ENCODE data around the gene F12.
A peak's percentile ranks its signal among the peaks of the same experiment; 100 is the strongest.

F12 gene

DNA sequence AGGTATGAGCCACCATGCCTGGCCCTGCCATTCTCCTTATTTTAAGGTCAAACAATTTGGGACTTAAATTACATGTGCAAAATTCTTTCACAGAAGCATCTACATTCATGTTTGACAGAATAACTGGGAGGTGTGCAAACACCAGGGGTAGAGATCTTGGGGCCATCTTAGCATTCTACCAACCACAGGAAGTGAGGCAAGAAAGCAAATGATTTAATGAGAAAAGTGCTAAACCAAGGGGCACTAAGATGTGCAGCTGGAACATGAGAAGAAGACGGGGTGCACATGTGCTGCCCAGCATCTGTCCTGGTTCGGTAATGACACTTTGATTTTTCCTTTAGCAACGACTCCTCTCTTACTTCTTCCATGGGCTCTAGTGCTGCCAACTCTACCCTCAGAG is 1.2 kb upstream of the F12 start:
- no peak for DNase-seq

DNA sequence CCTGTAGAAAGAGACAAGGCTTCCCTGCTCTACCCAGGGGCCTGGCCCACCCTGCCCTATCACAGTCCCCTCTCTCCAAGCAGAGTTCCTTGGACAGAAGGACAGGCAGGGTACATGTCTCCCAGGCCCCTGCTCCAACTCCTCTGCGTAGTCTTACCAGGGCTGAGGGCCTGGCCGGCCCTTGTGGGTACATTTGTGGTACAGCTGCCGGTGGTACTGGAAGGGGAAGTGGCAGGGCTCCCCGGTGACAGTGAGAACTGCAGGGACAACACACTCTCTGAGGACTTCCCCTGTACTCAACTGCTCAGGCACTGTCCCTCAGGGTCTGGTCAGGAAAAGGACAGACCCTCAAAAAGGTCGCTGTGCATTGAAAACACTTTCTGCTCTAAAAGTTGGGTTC is 3.6 kb downstream of the F12 start:
- DNase-seq, result peak; percentile 63

DNA sequence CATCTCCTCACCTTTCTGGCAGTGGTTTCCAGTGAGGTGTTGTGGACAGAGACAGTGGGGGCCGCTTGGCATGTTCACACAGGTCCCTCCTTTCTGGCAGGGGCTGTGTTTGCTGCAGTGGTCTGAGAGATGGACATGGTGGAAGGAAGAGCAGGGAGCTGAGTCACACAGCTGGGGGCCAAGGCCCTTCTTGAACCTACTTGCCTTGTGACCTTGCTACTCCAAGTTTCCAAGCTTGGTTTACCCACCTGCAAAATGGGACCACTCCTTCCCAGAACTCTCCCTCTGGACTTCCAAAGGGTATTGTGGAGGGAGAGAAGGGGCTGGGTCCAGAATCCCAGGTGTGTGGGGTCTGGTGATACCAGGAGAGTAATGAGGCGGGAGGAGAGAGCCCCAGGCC is 4.1 kb downstream of the F12 start:
- DNase-seq, result no peak

DNA sequence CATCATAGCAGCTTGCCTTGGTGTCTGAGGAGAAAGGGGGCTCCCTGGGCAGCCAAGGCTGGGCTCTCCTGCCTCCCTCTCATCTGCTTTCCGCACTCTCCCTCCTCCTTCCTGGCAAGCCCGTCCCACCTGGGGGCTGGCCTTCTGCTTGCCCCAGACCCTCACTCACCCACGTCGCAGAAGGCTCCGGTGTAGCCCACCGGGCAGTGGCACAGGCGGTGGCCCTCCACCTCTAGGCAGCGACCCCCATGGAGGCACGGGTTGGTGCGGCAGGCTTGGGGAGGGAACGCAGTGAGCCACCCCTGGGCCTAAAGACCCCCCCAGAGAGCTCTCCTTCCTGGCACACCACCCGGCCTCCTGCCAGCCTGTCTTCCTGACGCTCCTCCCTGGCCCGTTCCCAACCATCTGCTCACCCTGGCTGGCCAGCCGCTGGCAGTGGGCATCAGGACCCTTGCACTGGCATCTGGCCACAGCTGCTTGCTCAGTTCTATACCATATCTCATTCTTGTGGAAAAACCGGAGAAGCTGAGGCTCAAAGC is 4.7 kb downstream of the F12 start:
- no peak for DNase-seq

DNA sequence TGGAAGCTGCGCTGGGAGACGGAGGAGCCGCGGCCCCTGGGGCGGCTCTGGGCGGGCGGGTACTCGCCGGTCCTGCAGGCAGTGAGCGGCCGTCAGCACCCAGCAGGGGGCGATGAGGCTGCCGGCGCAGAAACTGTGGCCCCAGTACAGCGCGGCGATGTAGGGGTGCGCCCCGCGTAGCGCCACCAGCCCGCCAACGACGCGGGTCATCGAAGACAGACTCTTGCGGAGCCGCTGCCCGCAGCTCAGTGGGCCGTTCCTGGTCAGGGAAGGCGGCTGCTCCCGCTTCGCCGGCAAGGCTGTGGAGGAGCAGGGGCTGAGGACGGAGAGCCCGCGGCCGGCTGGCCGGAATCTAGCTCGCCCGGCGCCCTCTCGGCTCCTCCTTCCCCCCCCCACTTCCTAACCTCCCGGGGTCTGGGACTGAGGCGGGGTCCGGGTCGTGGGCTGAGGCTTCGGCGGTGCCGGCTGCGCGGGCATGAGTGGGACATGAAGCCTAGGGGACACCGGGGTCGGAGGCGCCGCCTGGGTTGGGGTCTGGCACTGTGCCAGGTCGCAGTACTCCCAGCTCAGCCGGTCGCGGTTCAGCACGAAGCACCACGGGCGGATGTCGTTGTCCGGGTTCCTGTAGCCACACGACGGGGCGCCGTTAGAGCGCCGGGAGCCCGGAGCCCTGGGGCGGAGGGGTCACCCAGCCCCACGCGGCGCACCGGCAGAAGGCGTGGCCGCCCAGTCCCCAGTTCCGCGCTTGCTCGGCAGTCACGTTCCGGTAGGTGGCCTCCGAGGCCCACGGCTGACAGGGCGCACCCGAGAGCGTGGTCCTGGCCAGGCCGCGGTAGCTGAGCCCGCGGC is 5.3 kb downstream of the F12 start:
- DNase-seq, result peak; percentile 91

DNA sequence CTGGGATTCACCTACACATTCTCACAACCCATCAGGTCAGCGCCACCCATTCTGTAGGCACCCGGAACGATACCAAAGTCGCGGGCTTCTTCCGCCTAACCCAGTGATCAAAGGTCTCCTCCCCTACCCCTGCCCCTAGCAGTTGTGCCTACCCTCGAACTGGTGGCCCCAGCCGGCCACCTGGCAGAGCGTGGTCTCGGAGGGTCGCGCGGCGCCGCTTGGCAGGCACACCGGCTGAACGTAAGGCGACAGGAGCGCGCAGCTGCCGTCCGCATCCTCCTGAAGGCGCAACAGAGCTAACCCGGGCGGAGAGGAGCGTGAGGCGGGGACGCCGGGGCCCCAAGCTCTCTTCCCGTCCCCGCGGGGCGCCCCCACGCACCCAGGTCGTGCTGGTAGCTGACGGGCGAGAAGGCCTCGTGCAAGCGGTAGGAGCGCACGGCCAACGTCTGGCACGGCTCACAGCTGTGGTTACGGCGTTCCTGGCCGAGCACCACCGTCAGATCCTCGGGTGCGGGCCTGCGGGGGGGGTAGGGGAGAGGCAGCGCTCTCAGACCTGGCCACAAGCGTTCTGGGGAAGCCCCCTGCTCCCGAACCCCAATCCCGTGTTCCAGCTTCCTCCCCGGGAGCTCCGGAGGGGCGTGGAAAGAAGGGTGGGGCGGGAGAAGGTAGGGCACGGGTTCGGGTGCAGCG is 6.1 kb downstream of the F12 start:
- DNase-seq, result no peak

DNA sequence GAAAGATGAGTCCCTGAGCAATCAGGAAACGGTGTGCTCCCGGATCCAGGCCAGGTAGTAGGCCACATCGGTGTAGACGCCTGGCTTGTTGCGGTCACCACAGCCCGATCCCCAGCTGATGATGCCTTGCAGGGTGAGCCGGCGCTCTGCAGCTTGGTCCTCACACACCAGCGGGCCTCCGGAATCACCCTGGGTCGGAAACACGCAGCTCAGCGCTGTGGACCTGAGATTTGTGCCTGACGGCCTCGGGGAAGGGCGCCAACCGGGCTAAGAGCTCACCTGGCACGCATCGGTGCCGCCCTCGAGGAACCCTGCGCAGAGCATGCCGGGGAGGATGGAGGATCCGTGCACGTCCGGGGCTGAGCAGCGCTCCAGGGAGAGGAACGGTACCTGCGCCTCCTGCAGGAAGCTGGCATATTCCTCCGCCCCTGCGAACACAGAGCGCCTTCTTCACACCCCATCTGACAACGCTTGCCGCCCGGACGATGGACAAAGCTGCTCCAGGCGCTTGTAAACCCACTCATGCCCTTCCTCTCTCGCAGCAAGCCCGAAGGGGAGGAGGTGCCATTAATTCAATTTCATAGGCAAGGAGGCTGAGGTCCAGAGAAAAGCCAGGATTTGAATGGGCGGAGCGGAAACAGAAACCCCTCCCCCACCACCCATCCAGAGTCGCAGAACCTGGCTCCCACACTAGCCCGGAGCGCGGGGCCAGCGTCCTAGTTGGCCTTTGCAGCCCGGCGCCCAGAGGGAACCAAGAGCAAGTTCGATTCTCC is 6.9 kb downstream of the F12 start:
- DNase-seq, result peak; percentile 43

DNA sequence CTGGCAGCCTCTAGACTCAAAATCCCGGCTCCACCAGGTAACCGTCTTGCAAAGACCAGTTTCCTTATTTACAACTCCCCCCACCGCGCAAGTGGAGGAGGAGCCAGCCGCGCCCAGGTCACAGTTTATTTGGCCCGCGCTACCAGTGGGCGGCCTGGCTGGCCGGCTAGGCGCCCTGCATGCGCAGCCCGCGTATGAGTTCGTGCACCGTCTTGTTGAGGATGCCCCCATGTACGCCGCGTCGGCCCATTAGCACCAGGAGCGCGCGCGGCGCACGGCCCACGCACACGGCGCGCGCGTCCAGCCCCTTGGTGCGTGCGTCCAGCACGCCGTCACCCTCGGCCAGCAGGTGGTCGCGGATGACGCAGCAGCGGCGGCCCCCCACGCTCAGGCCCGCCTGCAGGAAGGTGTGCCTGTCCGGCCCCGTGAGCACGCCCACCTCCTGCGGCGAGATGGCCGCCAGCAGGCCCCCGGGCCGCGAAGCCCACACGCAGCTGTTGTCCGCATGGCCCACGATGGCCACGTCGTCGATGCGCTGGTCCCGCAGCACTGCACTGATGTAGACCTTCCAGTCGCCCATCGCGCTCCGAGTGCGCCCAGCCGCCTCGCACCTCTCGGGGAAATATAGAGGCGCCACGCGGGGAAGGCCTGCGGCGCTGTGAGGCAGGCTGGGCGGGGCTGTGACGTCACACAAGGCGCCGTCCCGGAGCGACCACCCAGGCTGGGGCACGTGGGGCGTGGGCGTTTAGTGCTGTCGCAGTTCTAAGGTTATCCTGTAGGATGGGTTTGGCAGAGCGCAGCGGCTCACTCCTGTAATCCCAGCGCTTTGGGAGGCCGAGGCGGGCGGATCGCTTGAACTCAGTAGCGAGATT is 9.1 kb downstream of the F12 start, which contains the start of gene PFN3:
Gene PFN3 (minus strand): TSS at position 665 of the 872 bp plus-strand sequence. CDS start 85 bp downstream, at position 580.
- no peak for DNase-seq

DNA sequence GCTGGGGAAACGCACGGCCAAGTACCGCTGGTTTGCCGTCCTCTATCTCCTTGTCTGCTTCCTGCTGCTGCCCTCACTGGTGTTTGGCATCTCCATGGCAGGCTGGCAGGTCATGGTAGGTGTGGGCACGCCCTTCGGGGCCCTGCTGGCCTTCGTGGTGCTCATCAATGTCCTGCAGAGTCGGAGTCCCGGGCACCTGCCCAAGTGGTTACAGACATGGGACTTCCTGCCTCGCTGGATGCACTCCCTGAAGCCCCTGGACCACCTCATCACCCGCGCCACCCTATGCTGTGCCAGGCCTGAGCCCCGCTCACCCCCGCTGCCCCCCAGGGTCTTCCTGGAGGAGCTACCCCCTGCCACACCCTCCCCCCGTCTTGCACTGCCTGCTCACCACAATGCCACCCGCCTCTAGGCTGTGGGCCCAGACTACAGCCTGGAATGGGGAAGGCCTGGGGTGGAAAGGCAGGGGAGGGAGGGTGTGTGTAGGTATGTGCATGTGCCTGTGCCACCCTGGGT is 11.4 kb downstream of the F12 start:
- DNase-seq, result no peak

DNA sequence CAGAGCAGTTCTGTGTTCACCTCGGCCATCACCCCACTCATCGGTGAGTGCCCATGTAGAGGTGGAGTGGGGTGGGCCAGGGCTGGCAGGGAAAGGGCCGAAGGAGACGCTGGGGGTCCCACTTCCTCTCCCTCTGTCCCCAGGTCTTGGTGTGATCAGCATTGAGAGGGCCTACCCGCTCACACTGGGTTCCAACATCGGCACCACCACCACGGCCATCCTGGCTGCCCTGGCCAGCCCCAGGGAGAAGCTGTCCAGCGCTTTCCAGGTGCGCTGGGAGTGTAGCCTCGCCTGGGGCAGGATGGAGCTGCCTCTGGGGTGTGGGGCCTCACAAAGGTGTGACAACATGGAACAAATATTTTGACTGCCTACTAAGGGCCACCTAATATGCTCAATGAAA is 12.6 kb downstream of the F12 start:
- DNase-seq, result no peak

DNA sequence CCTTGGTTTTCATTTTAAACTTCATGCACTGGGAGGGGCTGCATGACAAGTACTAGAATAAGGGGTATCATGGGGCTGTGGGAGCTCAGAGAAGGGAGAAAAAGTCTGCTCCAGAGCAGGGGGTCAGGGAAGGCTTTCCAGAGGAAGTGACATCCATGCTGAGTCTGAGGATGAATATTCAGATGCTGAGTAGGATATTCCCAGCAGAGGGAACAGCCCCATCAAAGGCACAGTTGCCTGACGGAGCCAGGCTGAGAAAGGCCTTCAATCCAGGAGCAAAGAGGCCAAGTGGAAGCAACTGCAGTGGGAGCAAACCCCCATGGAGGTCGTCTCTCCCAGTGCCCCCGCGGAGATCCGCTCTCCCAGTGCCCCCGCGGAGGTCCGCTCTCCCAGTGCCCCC is 13.3 kb downstream of the F12 start:
- no peak for DNase-seq

DNA sequence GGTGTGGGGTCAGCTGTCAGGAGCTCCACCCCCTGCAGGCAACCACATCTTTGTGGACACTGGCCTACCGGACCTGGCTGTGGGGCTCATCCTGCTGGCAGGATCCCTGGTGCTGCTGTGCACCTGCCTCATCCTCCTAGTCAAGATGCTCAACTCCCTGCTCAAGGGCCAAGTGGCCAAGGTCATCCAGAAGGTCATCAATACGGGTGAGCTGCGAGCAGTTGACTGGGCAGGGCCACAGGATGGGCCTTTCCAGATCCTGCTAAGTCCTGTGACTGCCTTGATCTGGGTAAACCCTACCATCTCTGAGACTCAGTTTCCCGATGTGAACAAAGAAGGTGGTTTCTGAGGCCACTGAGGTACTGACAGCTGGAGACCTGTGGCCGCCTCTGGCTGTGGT is 15.4 kb downstream of the F12 start:
- DNase-seq, result no peak

DNA sequence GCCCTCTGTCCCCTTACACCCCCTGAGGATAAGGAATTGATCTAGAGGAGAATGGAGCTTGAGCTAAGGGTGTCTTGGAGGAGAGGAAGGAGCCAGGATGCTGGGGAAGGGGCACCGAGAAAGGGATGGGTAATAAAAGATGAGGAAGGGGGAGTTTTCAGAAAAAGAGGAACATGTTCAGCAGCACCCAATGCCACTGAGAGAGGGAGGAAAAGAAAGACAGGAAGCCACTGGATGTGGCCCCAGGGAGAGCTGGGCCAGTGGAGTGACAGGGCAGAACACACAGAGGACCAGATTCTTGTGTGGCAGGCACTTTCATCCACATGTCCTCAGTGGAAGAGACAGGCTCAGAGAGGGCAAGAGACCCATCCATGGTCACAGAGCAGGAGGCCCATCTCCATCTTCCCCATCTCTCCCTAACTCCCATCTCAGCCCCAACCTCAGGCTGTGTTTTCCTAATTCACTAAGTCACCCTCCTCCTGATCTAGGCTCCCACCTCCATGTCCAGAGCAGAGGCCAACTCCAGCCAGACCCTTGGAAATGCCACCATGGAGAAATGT is 16.1 kb downstream of the F12 start:
- DNase-seq, result peak; percentile 9

DNA sequence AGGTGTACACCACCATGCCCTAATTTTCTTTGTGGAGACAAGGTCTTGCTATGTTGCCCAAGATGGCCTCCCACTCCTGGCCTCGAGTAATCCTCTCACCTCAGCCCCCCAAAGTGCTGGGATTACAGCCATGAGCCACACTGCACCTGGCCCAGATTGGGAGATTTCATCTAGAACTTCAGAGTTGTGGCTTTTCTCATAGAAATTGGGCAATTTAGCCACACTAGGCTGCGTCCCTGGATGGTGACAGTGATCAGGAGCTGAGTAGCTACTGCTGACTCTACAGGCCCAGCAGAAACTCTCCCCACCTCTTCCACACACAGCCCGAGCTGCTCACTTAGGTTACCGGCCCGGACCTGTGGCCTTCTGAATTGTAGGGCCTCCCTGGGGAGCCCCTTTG is 16.6 kb downstream of the F12 start:
- no peak for DNase-seq

DNA sequence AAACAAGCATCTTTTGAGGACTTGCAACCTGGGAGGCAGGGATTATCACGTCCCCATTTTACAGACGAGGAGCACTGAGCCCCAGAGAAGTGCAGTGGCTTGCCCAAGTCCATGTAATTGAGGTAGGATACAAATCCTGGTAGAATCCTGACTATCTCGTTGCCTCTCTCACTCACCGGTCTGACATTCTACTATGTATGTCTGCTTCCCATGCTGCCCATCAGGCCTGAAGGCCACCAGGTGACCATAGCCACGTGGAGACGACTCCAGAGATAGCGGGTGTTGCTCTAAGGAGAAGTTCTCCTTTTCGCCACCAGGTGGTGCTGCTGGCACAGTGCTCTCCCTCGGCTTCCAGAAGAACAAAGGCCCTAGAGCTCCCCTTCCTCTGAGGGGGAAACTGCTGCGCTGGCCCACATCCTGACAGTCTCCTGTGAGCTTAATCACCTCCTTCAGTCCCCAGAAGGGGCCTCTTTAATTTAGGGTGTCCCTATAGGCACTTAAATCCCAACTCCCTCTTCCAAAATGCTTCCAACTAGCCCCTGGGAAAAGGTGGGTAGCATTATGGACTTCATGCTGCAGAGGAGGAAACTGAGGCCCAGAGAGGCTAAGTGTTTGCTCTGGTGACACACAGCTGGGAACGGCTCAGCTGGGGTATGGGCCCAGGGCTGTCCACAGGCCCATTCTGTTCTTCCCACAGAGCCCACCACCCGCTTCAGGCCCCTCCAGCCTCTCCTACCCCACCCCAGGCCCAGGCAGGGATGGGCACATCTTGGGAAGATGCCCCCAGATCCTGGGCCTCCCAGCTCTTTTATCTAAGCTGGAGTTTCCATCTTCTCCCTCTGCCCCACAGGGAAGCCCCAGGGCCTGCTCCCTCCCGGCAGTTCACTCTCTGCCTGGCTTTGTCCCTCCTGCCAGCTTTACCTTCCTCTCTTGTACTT is 18.7 kb downstream of the F12 start:
- peak; percentile 86 for DNase-seq

DNA sequence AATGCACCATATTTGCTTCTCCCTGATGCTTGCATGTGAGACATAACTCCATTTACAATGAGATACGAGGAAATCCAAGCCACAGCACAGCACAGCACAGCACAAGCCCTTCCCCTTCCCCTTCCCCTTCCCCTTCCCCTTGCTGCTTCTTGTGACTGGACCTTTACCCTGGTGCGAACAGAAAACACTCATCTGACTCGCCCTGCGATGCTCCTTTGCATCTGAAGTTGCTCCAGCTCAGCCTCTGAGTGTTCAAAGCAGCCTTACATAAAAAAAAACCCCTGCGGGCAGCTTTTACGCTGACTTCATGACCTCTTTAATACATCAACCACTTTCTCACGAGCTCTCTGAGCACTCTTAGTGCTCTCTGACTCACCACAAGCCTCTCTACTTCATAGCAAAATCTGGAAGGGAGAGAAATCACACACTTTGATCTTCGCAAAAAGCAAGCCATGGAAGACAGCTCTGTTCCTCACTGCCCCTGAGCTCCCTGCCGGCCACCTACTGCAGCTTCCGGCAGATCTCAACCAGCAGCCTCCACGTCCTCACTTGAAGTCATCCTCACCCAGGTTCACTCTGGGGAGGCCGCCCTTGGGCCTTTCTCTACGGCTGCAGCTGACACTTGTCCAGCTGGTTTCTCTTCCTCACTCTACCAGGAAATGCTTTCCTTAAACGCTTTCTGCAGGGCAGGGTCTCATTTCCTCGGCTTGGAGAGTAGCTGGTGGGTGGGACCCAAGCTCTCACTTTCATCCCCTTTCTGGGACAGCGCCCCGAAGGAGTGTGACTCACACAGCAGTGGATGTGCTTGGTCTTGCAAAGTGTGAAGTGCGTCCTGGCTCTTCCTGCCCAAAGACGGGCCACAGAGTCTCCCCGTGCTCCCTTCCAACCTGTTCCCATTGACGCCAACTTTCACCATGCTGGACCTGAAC is 19.9 kb downstream of the F12 start:
- peak; percentile 93 for DNase-seq

DNA sequence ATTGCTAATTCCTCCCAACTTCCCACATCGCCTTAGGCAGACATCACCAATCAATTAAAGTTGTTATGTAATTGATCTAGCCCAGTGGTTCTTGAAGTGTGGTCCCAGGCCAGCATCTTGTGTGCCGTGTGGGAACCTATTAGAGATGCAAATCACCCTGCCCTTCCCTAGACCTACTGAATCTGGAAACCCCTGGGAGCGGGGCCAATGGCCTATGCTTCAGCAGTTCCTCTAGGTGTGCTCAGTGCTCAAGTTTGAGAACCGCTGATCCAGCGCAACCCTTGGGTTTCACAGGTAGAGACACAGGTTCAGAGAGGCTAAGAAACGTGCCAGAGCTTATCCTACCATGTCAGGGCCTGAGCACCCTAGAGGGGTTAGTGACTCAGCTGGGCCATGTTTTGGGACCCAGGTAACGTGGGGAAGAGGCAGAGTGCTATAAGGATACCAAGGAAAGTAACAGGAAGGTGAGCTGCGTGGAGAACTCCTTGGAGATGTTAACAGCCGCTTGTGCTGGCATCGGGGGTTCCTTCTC is 20.8 kb downstream of the F12 start:
- DNase-seq, result no peak

DNA sequence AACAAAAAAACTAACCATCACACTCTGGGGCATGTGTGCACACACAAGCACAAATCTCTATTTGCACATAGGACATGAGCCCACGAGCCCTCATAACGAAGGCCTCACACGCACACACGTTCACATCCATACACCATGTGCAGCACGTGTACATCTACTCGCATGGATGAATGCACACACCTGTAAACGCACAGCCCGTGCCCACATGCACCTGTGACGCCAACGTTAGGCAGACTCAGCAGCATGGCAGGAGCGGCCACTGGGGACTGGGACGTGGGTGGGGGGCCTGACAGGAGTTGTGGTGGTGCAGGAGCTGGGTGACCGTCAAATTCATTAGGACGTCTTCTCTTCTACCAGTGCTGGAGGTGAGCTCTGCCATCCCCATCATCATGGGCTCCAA is 22.0 kb downstream of the F12 start:
- DNase-seq, result no peak

DNA sequence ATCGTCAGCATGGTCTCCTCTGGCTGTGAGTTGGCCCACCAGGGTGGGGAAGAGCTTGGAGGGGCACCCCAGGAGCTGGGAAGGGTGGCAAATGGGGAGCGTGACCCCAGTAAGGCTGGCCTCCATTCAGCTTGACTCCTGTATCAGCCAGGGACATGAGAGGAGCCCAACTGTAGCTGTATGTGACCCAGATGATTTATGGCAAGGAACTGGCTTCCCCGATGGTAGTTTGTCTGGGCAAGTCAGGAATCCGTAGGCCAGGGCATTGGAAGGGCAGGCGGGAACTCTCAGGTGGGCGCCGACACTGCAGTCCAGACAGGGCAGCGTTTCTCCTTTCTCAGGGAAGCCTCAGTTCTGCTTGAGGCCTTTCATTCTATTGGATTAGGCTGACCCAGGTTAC is 22.8 kb downstream of the F12 start:
- no peak for DNase-seq
